NT2/D1 (cell line): ENCODE results near the gene CAMK2N1.

ENCODE experiments used
- SUZ12 ChIP-seq: IDR thresholded peaks from 2 replicates; pipeline ENCODE4 v1.6.1; 2011; ENCODE audit not compliant: insufficient read length, insufficient read depth; ENCODE audit errors: extremely low read depth
- YY1 ChIP-seq: IDR thresholded peaks from 2 replicates; pipeline ENCODE4 v1.6.1; 2011; ENCODE audit not compliant: insufficient read length, insufficient read depth
- ZNF274 ChIP-seq: IDR thresholded peaks from 2 replicates; pipeline ENCODE4 v1.6.1; 2011; ENCODE audit warnings: mild to moderate bottlenecking, low read depth, low read length

GRCh38 chr1:20472121-20472520 lies 13.9 kb downstream of the CAMK2N1 start:
- TF ChIP-seq YY1 (no peak), SUZ12 (no peak), ZNF274 (no peak)
